K562 (cell line): ENCODE measurements around the gene PCDHGA5. TPM values are rescaled to one million over a fixed set of nuclear protein-coding genes. Genes with fewer than 3 reads are reported as not detected.
A peak's percentile ranks its signal among the peaks of the same experiment; 100 is the strongest.

ENCODE experiments used
- ATAC-seq: fragments of 200-7000 bp; cut with Tn5 transposase; 3 replicates; pipeline ENCODE4 v1.9.1; 2020; ENCODE audit warnings: moderate library complexity
- BruUV-seq: library from RNA; stranded (reverse); fragments of 400-500 nt; replicated peaks from 2 replicates; lab custom pipeline; 2021; lab: Mats Ljungman, UMichigan
- CTCF ChIA-PET: fragments of 300-600 bp; formaldehyde crosslinking; extraction: SDS; loops from one replicate; lab custom pipeline; 2021; ENCODE audit warnings: low intra/inter-chr PET ratio; lab: Yijun Ruan, JAX
- POLR2A ChIA-PET: fragments of 300-600, 350-650 bp; sonication (Branson Sonifier 250); formaldehyde crosslinking; extraction: SDS; loops from one replicate; lab custom pipeline; 2021; ENCODE audit warnings: antibody characterized with exemption, inconsistent platforms; lab: Yijun Ruan, JAX
- DNase-seq, 4 experiments: peaks; one replicate each; pipeline versions ENCODE4 v3.0.0 to v3.0.0-alpha.2; 2011 to 2018; ENCODE audit warnings: low spot score in 3 of 4, mixed read lengths in 3 of 4; ENCODE audit errors: extremely low read depth in 1 of 4
- FAIRE-seq: peaks from 2 replicates; lab custom pipeline; 2011; peaks lifted over from hg19 to GRCh38; lab: Jason Lieb, UNC
- H2AFZ ChIP-seq: 2 replicates; pipeline ENCODE4 v1.6.0; 2011; ENCODE audit warnings: low read depth, low read length, control low read depth, inconsistent platforms
- H3K27ac ChIP-seq: fragments of 200-600 bp; 3 replicates; pipeline ENCODE4 v1.8.0; 2011; ENCODE audit warnings: low read depth, mild to moderate bottlenecking, control low read depth, inconsistent platforms, low read length, moderate library complexity, mixed read lengths; ENCODE audit errors: extremely low read depth
- H3K27me3 ChIP-seq, 2 experiments: fragments of 300-600 bp in 1 of 2; 2 replicates in 1 of 2; 3 replicates in 1 of 2; pipeline versions ENCODE4 v1.6.0 to v1.8.0; 2011; ENCODE audit warnings: inconsistent platforms in 2 of 2, low read length in 2 of 2, mild to moderate bottlenecking in 1 of 2, mixed read lengths in 1 of 2, moderate library complexity in 1 of 2; ENCODE audit not compliant: control insufficient read depth in 2 of 2, insufficient read depth in 2 of 2
- H3K36me3 ChIP-seq: fragments of 300-600 bp; 3 replicates; pipeline ENCODE4 v1.8.0; 2011; ENCODE audit warnings: mild to moderate bottlenecking, low read length, inconsistent platforms; ENCODE audit not compliant: control insufficient read depth, insufficient read depth
- H3K4me1 ChIP-seq, 2 experiments: fragments of 200-600 bp in 1 of 2; replicated peaks in 1 of 2; 2 replicates in 1 of 2; 3 replicates in 1 of 2; pipeline versions ENCODE4 v1.5.1 to v1.8.0; 2011; ENCODE audit warnings: inconsistent platforms in 2 of 2, low read length in 2 of 2, mild to moderate bottlenecking in 1 of 2, mixed read lengths in 1 of 2, moderate library complexity in 1 of 2; ENCODE audit not compliant: control insufficient read depth in 2 of 2, insufficient read depth in 2 of 2
- H3K4me2 ChIP-seq: 2 replicates; pipeline ENCODE4 v1.6.1; 2011; ENCODE audit warnings: low read length, control low read depth, inconsistent platforms, mixed read lengths; ENCODE audit not compliant: insufficient read depth
- H3K4me3 ChIP-seq: fragments of 200-600 bp; sonication (generic), shearing (Covaris generic); 2 replicates; pipeline ENCODE4 v1.5.1; 2016; ENCODE audit warnings: control low read depth, inconsistent platforms
- H3K79me2 ChIP-seq: fragments of 200-600 bp; 3 replicates; pipeline ENCODE4 v1.8.0; 2011; ENCODE audit warnings: low read length, inconsistent platforms; ENCODE audit not compliant: control insufficient read depth, insufficient read depth
- H3K9ac ChIP-seq, 2 experiments: 2 replicates each; pipeline versions ENCODE4 v1.6.0 to v1.6.1; 2011; ENCODE audit warnings: low read depth in 2 of 2, low read length in 2 of 2, control low read depth in 1 of 2, inconsistent platforms in 1 of 2, mild to moderate bottlenecking in 1 of 2, mixed read lengths in 1 of 2; ENCODE audit not compliant: insufficient read depth in 1 of 2
- H3K9me1 ChIP-seq: one replicate; pipeline ENCODE4 v1.6.0; 2011; ENCODE audit warnings: inconsistent platforms, mild to moderate bottlenecking, low read length, moderate library complexity; ENCODE audit not compliant: control insufficient read depth, insufficient read depth
- H3K9me3 ChIP-seq: replicated peaks from 2 replicates; pipeline ENCODE4 v1.5.1; 2011; ENCODE audit warnings: low read depth, low read length, inconsistent platforms; ENCODE audit not compliant: control insufficient read depth, insufficient read depth
- H4K20me1 ChIP-seq: replicated peaks from 2 replicates; pipeline ENCODE4 v1.6.1; 2011; ENCODE audit warnings: low read length, inconsistent platforms, mixed read lengths; ENCODE audit not compliant: control insufficient read depth, insufficient read depth
- CEBPB ChIP-seq: fragments of 450-650 bp; IDR thresholded peaks from 2 replicates; pipeline ENCODE4 v1.6.1; 2016; ENCODE audit warnings: missing genetic modification characterization, missing compliant biosample characterization
- CEBPG ChIP-seq, 3 experiments: fragments of 200-800 bp in 1 of 3; sonication (Bioruptor generic) in 1 of 3; sonication (generic) in 1 of 3; formaldehyde crosslinking in 1 of 3; IDR thresholded peaks in 2 of 3; conservative IDR thresholded peaks in 1 of 3; 2 replicates each; pipeline versions ENCODE4 v1.6.1 to v1.8.0; 2016 to 2022; ENCODE audit warnings: missing compliant biosample characterization in 2 of 3, missing genetic modification characterization in 2 of 3, mild to moderate bottlenecking in 1 of 3, missing genetic modification reagents in 1 of 3
- HDAC8 ChIP-seq: fragments of 450-650 bp; IDR thresholded peaks from 2 replicates; pipeline ENCODE4 v1.6.1; 2016; ENCODE audit warnings: mild to moderate bottlenecking, missing genetic modification characterization, moderate library complexity, missing compliant biosample characterization
- WGBS: fragments of 100-300 bp; shearing (Covaris generic); methylation state at CpG from one replicate; pipeline ENCODE4 v1.1.6; 2016; ENCODE audit warnings: low coverage, mixed read lengths; ENCODE audit not compliant: insufficient coverage; ENCODE audit errors: missing lambda C conversion rate; 5-methylcytosine and 5-hydroxymethylcytosine counted together
- in situ Hi-C: fragments of 300-500 bp; cut with MboI; formaldehyde crosslinking; loops from 4 replicates; pipeline ENCODE4 v1.15.0; 2018; ENCODE audit warnings: inconsistent platforms, mixed read lengths
- intact Hi-C: fragments of 100-400 bp; cut with micrococcal nuclease; formaldehyde crosslinking; loops from 2 replicates; pipeline ENCODE4 v1.14.2; 2022
- polyA plus RNA-seq, 8 experiments: library from polyadenylated mRNA; depleted of rRNA in 4 of 8; stranded (reverse) in 5 of 8; unstranded in 3 of 8; fragments of >200 nt; fragmentation: Nextera tagmentation in 2 of 8; fragmentation: Illumina TruSeq in 1 of 8; extraction: Ambion mirVana in 2 of 8; extraction: Trizol in 1 of 8; gene quantifications; 2 replicates each; pipeline versions ENCODE4 v1.2.1 to v1.2.3, GENCODE V29; 2011 to 2014; ENCODE audit warnings: inconsistent platforms in 1 of 8, missing spikeins in 1 of 8
- total RNA-seq, 7 experiments: library from RNA; depleted of rRNA in 6 of 7; stranded (reverse); fragments of >200 nt in 6 of 7; fragmentation: Illumina TruSeq in 2 of 7; extraction: Trizol in 2 of 7; gene quantifications; 2 replicates each; pipeline versions ENCODE4 v1.2.1 to v1.2.3, GENCODE V29; 2011 to 2021; ENCODE audit warnings: low replicate concordance in 1 of 7

The PCDHGA5 gene
- total and polyA plus RNA-seq, 9 of the 15 experiments (the other 6 are each of a cell fraction or from before 2014, with no cell fraction given): 0.01 to 0.18 (median 0.12) TPM; not detected in 1

- no peaks in the 10 kb centered on the region for H3K9me3 ChIP-seq
- H3K79me2 ChIP-seq: no peaks in the 10 kb centered on the region
- DNase-seq (no peak), FAIRE-seq (no peak), ATAC-seq (no peak)
- no TSS peak for BruUV-seq
- H3K27ac ChIP-seq: no peak overlapping the region
- no peaks in the 10 kb centered on the region for H3K36me3 ChIP-seq
- H3K4me1 ChIP-seq: peaks cover 0 to 10% of the 10 kb centered on the region in 2 experiments; a peak in 1 of 5 replicates
- peaks cover 3 to 33% of the 10 kb centered on the region in 2 experiments; a peak in 3 of 5 replicates for H3K27me3 ChIP-seq
- H4K20me1 ChIP-seq: no peaks in the 10 kb centered on the region
- H2AFZ ChIP-seq: no peak overlapping the region
- H3K9ac ChIP-seq: no peak overlapping the region
- ChIA-PET POLR2A (no interaction called here), CTCF (no interaction called here)
- H3K4me2 ChIP-seq: no peak overlapping the region
- in situ Hi-C loops (no loop called here), intact Hi-C loops (no loop called here)
- H3K9me1 ChIP-seq: no peaks in the 10 kb centered on the region
- TF ChIP-seq HDAC8 (tag) (no peak), CEBPG (CRISPR knock-in tag; IDR thresholded peaks at IDR 0.05) (no peak), CEBPG (tag; conservative IDR thresholded peaks at IDR 0.05 in 1 of 2, IDR thresholded peaks at IDR 0.05 in 1 of 2) (peak; percentile 35 to 94; a peak in 3 of 4 replicates), CEBPB (tag) (peak; percentile 87)
- H3K4me3 ChIP-seq: no peak overlapping the region
- 2% methylated on average over 10 of the region's 10 CpGs for WGBS
These were observed 24.7 kb downstream of the PCDHGA5 start for GRCh38 chr5:141388661-141389060.
